RWPE1 (cell line): ENCODE measurements around the gene RASGRF2.

Experiments
- CTCF ChIA-PET: fragments of 350-600 bp; sonication (Branson Sonifier 250); formaldehyde crosslinking; extraction: SDS; loops from one replicate; lab custom pipeline; 2021; lab: Yijun Ruan, JAX
- POLR2A ChIA-PET: fragments of 400-600 bp; formaldehyde crosslinking; extraction: SDS; loops from one replicate; lab custom pipeline; 2020; ENCODE audit warnings: antibody characterized with exemption; ENCODE audit not compliant: low non-redundant PET; lab: Yijun Ruan, JAX
- DNase-seq: peaks from one replicate; pipeline ENCODE4 v3.0.0; 2012; ENCODE audit warnings: low spot score
- H3K27ac ChIP-seq: fragments of 450-650 bp; 2 replicates; pipeline ENCODE4 v1.5.1; 2017
- TF ChIP-seq, protein P1 (sequence below): fragments of 450-650 bp; conservative IDR thresholded peaks from 2 replicates; pipeline ENCODE4 v1.5.1; 2017; ENCODE audit warnings: low read depth, mild to moderate bottlenecking

Gene RASGRF2

DNA sequence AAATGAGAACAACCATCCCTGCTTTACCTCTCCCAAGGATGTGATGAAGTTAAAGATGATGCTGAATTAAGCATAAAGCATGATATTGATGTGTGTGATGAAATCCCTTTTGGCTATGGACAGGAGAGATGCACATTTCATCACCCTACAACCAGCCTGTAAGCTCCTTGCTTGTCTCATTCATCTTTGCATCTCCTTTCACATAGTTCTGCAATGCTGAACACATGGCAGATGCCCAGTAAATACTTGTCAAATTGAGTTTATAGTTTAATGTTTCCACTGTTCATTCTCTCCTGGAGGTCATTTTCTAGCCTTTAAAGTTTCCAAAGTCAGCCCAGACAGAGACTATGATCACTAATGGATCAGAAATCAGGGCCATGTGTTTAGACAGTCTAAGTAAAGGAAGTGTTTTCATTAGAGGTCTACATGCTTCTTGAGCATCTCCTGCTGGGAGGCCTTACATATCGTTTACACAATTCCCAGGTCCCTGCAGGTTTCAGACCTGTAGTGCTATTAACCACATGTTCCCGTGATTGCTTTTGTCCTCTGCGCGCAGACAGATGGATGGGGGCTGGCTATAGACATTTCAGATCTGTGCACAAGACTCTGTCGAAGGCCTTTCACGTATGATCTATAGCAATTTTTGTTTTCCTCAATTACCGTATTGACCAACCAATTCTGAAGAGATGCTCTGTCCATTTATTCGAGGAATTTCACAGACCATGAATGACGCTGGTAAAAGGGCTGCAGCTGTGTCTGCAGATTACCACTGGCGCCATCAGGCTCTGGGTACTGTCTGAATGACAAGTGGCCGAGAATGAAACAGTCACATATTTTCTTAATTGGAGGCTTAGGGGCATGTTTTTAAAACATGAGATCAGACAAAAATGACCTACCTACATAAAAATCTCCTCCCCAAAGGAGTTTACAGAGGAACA, 223.9 kb downstream of the RASGRF2 start:
- ChIA-PET POLR2A (no interaction called here), CTCF (no interaction called here)
- H3K27ac ChIP-seq: no peak overlapping the region
- DNase-seq: no peak
- TF ChIP-seq, protein P1, sequence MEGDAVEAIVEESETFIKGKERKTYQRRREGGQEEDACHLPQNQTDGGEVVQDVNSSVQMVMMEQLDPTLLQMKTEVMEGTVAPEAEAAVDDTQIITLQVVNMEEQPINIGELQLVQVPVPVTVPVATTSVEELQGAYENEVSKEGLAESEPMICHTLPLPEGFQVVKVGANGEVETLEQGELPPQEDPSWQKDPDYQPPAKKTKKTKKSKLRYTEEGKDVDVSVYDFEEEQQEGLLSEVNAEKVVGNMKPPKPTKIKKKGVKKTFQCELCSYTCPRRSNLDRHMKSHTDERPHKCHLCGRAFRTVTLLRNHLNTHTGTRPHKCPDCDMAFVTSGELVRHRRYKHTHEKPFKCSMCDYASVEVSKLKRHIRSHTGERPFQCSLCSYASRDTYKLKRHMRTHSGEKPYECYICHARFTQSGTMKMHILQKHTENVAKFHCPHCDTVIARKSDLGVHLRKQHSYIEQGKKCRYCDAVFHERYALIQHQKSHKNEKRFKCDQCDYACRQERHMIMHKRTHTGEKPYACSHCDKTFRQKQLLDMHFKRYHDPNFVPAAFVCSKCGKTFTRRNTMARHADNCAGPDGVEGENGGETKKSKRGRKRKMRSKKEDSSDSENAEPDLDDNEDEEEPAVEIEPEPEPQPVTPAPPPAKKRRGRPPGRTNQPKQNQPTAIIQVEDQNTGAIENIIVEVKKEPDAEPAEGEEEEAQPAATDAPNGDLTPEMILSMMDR: no peak

DNA sequence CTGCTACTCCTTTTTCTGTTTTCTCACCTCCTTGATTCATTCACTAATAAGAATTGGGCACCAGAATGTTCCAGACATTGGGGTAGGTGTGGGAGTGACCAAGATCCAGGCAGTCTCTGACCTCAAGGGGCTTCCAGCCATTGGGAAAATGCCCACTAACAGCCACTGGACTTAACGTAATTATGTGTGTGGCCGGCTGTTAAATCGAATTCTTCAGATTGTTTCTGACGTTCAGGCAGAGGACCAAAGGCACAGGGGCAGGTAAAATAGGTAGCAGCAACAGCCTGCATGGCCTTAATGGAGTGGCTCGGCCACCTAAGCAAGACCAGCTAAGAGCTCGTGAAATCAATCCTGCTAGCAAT, 224.6 kb downstream of the RASGRF2 start:
- TF ChIP-seq, protein P1: no peak
- no peak for DNase-seq
- ChIA-PET CTCF (no interaction called here), POLR2A (no interaction called here)
- no peak overlapping the region for H3K27ac ChIP-seq

DNA sequence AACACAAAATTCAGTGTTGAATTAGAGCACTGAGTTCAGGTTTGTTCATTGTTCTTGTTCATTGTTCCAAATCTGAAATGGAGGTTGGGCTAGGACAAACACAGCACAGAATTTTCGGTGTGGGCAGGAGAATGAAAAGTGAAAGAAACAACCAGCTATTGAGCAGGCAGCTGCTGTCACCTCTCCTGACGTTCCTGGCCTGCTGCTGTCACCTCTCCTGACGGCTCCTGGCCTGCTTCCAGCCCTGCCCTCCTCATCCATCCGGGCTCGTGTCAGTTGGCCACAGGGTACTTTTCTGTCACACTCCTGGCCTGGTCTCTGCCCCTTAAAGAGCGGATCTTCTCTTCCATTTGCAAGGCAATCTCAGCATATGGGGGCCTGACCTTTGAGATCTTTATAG, 227.7 kb downstream of the RASGRF2 start:
- ChIA-PET POLR2A (interaction anchor here (0.5 kb wide), 1 partner anchor 517 kb away, joined by 5 read pairs; no protein-coding TSS in a partner anchor), CTCF (no interaction called here)
- TF ChIP-seq, protein P1: no peak
- H3K27ac ChIP-seq: no peak overlapping the region
- DNase-seq: no peak

DNA sequence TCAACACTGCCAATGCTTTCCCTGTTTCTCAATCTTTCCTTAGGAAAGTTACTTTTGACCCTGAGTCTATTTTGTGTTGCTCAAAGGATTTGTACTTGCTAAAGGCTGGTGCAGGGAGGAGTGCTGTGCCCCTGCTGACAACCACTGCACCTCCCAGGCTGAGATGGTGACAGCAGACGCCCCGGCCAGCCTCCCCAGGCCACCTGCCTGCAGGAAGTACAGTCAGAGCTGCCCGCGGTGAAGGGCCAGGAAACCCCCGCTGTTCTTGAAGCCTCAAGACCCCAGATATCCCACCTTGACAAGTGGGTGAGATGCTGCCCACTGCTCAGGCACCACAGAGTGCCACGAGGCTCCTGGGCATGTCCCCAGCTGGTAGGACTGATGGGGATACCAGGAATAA, 228.8 kb downstream of the RASGRF2 start:
- CTCF ChIA-PET: interaction anchor here (0.6 kb wide), 1 partner anchor 19 kb away, joined by 3 read pairs; no protein-coding TSS in a partner anchor
- POLR2A ChIA-PET: no interaction called here
- H3K27ac ChIP-seq: no peak overlapping the region
- TF ChIP-seq, protein P1: no peak
- no peak for DNase-seq

DNA sequence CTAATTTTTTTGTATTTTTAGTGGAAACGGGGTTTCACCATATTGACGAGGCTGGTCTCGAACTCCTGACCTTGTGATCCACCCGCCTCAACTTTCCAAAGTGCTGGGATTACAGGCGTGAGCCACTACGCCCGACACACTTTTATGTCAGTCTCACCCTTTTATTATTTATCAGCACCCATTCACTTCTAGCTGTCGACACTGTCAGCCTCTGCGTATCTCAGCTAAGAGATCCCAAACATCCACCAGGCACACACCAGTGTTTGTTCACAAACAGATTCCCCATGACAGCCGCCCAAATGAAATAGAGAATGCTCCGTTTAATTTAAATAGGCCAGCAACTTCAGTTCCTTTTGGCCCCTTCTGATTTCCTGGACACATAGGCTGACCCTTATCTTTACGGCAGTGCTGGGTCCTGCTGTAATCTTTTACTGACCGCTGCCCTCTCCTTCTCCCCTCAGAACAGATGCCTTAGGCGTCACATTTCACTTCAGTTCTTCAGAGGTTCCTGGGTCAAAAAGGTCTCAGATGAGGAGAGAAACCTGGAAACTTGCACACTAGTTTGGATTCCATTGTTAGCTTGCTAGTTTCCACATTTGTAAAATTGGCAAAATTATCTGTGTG, 229.8 kb downstream of the RASGRF2 start:
- H3K27ac ChIP-seq: no peak overlapping the region
- POLR2A ChIA-PET: no interaction called here
- CTCF ChIA-PET: no interaction called here
- TF ChIP-seq, protein P1: no peak
- no peak for DNase-seq

DNA sequence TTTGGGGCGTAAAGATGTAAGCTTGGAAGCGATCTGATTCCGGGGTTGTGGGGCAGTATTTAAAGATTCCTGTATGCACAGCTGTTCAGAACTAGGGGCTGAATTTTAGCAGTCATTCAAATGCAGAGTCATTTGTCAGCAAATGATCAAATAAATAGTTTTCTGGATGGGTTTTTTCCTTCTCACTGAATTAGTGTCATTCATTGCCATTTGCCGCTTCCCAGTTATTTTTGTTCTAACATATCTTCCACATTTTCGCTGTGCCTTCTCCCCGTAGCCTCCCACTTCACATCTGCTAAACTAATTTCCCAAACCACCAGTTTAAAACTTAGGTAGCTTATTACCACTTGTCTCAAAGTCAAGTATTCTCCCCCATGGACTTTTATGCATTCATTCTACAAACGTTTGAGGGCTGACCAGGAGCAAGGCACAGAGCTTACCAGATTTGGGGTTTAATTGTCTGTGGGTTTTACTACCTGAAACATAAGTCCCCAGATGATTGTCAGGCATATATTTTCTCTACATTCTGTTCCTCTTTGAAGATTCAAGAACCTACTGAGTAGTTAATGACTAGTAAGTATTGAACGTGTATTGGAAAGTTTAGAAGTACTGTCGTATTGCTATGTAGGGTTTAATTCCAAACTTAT, 231.7 kb downstream of the RASGRF2 start:
- ChIA-PET POLR2A (no interaction called here), CTCF (interaction anchor here (0.6 to 0.7 kb wide), 2 partner anchors 53 to 884 kb away, joined by 3 to 4 read pairs; no protein-coding TSS in a partner anchor)
- TF ChIP-seq, protein P1: no peak
- DNase-seq: no peak
- H3K27ac ChIP-seq: no peak overlapping the region
